Measurements from ENCODE around the gene SEPTIN10. TPM values are rescaled to one million over a fixed set of nuclear protein-coding genes. Genes with fewer than 3 reads are reported as not detected.
A peak's percentile ranks its signal among the peaks of the same experiment; 100 is the strongest.

SEPTIN10 gene
- total RNA-seq, 1 experiment from 2014 or later = 100.0 TPM

GRCh38 chr2:109560265-109560664, 53.5 kb downstream of the SEPTIN10 start:
- Histone ChIP-seq H3K4me3 (ENCODE audit: low read depth in 2 of 2, low read length in 2 of 2) (no peak overlapping the region), H3K27me3 (ENCODE audit: control insufficient read depth, insufficient read depth, low read length) (no peaks in the 10 kb centered on the region), H3K9me3 (ENCODE audit: control insufficient read depth, insufficient read depth, low read depth, low read length) (no peaks in the 10 kb centered on the region), H3K4me1 (ENCODE audit: control insufficient read depth, insufficient read depth, low read length) (no peaks in the 10 kb centered on the region), H3K36me3 (ENCODE audit: control insufficient read depth, insufficient read depth, low read length) (peaks cover 5% of the 10 kb centered on the region), H3K27ac (ENCODE audit: low read length) (no peak overlapping the region)
- ChIA-PET POLR2A (interaction anchor here (0.6 kb wide), 1 partner anchor 18 kb away, joined by 3 read pairs; no protein-coding TSS in a partner anchor), CTCF (no interaction called here)
- intact Hi-C loops (cut with micrococcal nuclease; ENCODE audit: unreplicated experiment) (no loop called here), in situ Hi-C loops (cut with HindIII; ENCODE audit: low pct_unique_long_range_greater_than_20kb, low sequenced_read_pairs) (no loop called here)
- ATAC-seq (no peak), DNase-seq (ENCODE audit: low read depth, low spot score) (no peak)
- BruUV-seq (replicated peaks) = no TSS peak
- no peak for TF ChIP-seq REST (IDR thresholded peaks at IDR 0.05; ENCODE audit: insufficient read depth in 1 of 2, low read depth in 2 of 2, low read length in 1 of 2)
- no peak for TF ChIP-seq SIN3A (IDR thresholded peaks at IDR 0.05; ENCODE audit: borderline replicate concordance, insufficient read depth, low read depth, low read length)
- no peak for TF ChIP-seq POLR2AphosphoS5 (IDR thresholded peaks at IDR 0.05; ENCODE audit: low read depth, low read length)
- no peak for TF ChIP-seq CTCF (IDR thresholded peaks at IDR 0.05)
- TF ChIP-seq TCF7L2 (IDR thresholded peaks at IDR 0.05; ENCODE audit: low read depth, low read length) = no peak

- peak; percentile 86 for ATAC-seq
- POLR2A ChIA-PET = interaction anchor here (0.5 kb wide), 1 partner anchor 42 kb away, joined by 4 read pairs; no protein-coding TSS in a partner anchor
- TF ChIP-seq SIN3A (IDR thresholded peaks at IDR 0.05; ENCODE audit: borderline replicate concordance, insufficient read depth, low read depth, low read length) = no peak
- TF ChIP-seq CTCF (IDR thresholded peaks at IDR 0.05) = no peak
- TF ChIP-seq TCF7L2 (IDR thresholded peaks at IDR 0.05; ENCODE audit: low read depth, low read length) = no peak
- no peak for TF ChIP-seq POLR2AphosphoS5 (IDR thresholded peaks at IDR 0.05; ENCODE audit: low read depth, low read length)
- no peak for TF ChIP-seq REST (IDR thresholded peaks at IDR 0.05; ENCODE audit: insufficient read depth in 1 of 2, low read depth in 2 of 2, low read length in 1 of 2)
- Histone ChIP-seq H3K27me3 (ENCODE audit: control insufficient read depth, insufficient read depth, low read length) (no peaks in the 10 kb centered on the region), H3K27ac (ENCODE audit: low read length) (no peak overlapping the region), H3K9me3 (ENCODE audit: control insufficient read depth, insufficient read depth, low read depth, low read length) (no peaks in the 10 kb centered on the region), H3K4me3 (ENCODE audit: low read depth in 2 of 2, low read length in 2 of 2) (no peak overlapping the region), H3K4me1 (ENCODE audit: control insufficient read depth, insufficient read depth, low read length) (no peaks in the 10 kb centered on the region), H3K36me3 (ENCODE audit: control insufficient read depth, insufficient read depth, low read length) (peaks cover 3% of the 10 kb centered on the region; the same call in 1 of the 2 replicates)
- BruUV-seq (replicated peaks) = no TSS peak
- CTCF ChIA-PET = no interaction called here
- DNase-seq (ENCODE audit: low read depth, low spot score) = peak; percentile 90
- in situ Hi-C loops (cut with HindIII; ENCODE audit: low pct_unique_long_range_greater_than_20kb, low sequenced_read_pairs) = no loop called here
- intact Hi-C loops (cut with micrococcal nuclease; ENCODE audit: unreplicated experiment) = no loop called here
These were observed 55.5 kb downstream of the SEPTIN10 start for GRCh38 chr2:109558076-109558882.
